HG02852 (cell line): ENCODE measurements around the gene MTIF3.

Experiments used
- ATAC-seq: cut with Tn5 transposase; IDR thresholded peaks from one replicate; pipeline ENCODE4 v1.9.1; 2021; ENCODE audit warnings: mild to moderate bottlenecking, moderate library complexity; ENCODE audit not compliant: unreplicated experiment

MTIF3 gene

GRCh38 chr13:27461940-27462584 is 11.7 kb upstream of the MTIF3 start:
- no peak for ATAC-seq

- no peak for ATAC-seq
Observed at GRCh38 chr13:27455331-27455855, 5.0 kb upstream of the MTIF3 start.

GRCh38 chr13:27450921-27451471 is 632 bp upstream of the MTIF3 start:
- ATAC-seq: no peak

- ATAC-seq: no peak
Observed at GRCh38 chr13:27449081-27449603, 1.2 kb downstream of the MTIF3 start.

DNA sequence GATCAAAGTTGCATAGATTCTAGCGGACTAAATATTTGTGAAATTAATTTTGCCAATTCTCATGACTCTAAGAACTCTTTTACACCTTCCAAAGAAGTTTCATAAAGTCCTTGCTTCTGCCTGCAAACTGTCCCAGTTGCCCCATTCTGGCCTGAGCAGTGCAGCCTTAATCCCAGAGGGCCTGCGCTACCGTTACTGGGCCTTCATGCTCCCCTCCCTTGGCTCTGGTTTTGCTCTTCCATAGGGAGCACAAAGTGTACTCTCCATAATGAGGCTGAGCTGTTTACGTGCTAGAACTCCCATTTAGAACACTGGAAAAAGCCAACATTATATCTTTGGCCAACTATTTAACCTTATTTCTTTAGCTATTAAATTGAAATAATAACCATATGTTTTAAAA is 2.1 kb downstream of the MTIF3 start:
- ATAC-seq: no peak

DNA sequence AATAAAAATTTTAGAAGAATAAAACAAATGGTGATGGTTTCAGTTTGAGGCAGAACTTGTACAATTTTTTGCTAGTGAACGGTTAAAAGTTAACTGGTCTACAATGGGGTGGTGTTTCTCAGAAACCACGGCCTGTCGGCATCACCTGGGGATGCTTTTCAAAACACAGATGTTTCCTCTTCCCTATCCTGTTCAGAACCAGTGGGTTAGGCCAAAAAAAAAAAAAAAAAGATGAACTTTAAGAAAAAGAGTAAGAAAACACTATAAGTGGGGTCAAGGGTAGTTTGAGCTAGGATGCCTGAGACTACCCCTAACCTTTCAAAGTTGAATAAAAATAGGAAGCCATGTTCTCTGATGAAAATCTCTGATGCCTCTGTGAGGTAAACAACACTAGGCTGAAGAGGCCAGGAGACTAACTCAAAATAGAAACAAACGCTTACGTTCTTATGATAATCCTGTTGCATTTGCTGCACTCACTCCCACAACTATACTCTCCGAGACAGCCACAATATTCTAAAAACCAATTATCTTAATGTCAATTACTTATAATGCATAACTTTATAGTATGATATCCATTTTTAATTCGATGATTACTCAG is 3.3 kb downstream of the MTIF3 start:
- ATAC-seq: no peak

DNA sequence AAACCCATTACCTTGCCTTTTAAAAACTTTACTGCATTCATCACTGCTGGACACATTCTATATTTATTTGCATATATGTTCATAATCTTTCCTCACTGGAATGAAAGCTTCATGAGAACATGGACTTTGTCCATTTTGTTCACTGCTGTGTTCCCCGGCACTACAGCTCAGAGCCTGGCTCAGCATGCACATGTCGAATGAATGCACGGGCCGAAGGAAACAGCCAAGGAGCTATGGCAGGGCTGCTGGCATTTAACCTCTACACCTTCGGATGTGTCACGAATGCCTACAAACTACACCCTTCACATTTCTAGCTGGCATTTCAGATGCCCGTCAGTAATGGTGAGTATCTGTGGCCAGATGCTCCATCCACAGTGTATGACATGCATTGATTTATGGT is 7.6 kb downstream of the MTIF3 start:
- ATAC-seq: no peak

- no peak for ATAC-seq
Observed at GRCh38 chr13:27442071-27442647, 8.2 kb downstream of the MTIF3 start.

DNA sequence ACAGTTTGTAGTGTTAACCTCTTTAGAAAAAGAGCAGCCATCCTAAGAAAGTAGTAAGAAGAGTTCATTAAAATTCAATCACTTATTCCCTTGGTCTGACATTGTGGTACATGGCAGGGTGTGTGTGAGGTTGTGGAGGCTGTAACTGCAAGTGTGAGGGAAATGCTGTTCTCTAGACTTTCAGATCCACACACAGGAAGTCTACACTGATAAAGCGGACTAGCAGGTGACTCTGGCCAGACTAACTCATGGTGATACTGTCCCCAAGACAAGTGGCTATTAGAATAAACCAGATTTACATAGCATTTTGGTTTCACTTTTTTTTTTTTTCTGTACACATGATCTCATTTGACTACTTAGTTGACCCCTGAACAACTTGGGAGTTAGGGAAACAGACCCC is 10.0 kb downstream of the MTIF3 start:
- ATAC-seq: no peak

DNA sequence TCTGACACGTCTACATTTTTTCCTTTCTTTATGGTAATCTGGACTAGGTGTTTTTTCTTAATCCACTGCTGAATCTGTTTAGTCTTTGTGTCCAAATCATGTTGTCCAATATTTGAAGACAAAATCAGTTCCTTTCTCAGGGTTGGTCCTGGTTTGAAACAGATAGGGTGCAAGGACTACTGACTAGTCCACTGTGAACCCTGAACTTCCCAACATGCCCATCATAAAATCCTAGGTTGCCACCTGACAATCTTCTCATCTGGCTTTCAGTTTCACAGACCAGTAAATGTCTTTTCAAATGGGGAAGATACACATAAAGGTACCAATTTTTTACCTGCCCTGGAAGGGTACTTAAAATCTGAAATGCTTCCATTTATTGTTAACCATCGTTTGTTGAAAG is 13.2 kb downstream of the MTIF3 start:
- ATAC-seq: no peak

- no peak for ATAC-seq
Observed at GRCh38 chr13:27432611-27433210, 17.7 kb downstream of the MTIF3 start.

DNA sequence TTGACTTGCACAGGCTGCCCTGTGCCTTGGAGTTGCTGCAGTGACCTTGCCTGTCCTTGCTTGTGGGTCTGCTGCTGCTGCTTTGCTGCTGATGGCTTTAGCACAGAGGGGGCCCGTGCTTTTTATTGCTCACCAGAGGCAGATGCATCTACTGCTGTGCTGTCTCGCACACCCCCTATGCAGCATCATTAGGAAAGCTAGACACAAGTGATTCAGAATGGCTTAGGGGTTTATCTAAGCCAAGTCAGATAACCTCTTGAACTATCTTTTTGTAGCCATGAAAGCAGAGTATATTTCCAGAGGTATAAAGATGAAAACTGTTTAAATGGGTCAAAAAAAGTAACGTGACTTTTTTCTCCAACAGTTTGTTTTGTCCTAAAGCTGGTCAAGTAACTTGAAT is 18.2 kb downstream of the MTIF3 start:
- ATAC-seq: no peak

DNA sequence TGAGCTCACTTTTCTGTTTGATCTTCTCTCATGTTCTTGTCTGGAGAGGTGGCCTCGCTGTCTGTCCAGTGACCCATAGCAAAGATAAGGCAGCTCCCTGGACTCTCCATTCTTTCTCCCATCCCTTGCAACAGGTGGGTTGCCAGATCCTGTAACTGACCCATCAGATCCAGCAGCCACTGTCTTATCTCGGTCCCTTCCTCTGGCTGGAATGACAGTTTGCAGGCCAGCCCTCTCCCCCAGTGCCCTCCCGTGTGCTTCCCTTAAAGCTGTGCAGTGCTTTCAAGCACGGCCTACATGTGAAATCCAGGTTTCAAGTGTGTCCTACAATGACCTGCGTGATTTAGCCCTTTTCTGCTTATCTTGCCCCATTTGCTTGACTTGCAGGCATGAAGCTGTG is 22.2 kb downstream of the MTIF3 start:
- no peak for ATAC-seq

DNA sequence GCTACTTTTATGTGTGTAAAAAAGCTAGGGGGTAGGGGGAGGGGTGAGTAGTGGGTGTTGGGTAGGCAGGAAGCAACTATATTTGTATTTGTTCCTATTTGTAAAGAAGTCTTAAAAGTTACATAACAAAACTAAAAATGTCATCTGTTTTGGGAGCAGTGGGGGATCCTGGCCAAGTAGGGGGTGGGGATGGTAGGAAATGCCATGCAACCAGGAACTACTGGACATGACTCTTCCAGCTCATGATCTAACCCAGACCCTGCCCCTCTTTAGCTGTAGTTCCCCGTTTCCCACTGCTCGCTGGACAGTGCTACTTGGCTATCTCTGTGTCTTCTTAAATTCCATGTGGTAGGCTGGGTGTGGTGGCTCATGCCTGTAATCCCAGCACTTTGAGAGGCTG is 22.7 kb downstream of the MTIF3 start:
- ATAC-seq: no peak

DNA sequence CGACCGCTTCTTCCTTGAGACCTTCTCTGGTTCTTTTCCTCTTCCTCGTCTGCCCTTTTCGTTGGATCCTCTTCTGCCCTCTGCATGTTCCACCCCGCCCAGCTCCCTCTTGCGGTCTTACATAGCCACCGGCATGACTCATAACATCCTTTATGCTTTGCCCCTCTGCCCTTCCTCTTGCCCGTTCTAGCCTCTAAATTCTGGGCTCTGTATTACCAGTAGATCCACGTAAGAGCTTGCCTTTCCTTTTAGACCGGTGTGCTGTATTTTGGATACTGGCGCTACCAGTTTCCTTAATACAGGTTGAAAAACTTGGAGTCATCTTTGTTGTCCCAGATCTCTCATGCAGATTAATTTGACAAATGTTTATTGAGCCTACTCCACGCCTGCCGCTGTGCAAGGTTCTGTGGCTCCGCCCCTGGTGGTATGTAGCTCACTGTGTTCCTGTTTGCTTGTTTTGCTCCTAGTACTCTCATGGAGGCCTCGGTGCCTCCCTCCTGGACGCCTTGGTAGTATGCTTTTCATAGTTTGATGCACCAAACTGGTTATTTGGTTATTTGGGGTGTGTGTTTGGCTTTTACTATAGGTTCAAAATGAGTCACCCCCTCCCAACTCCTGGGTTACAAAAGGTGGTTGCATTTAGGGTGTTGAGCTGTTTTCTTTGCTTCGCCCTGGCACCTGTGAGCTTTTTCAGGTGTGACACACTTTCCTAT is 24.3 kb downstream of the MTIF3 start:
- peak; percentile 46 for ATAC-seq

GRCh38 chr13:27425158-27425917 is 25.0 kb downstream of the MTIF3 start:
- peak; percentile 2 for ATAC-seq

GRCh38 chr13:27424246-27425157 is 25.9 kb downstream of the MTIF3 start, which contains the start of gene GTF3A:
TSS of gene GTF3A (plus strand) at chr13:27424619.
- peak; percentile 71 for ATAC-seq

GRCh38 chr13:27423333-27423732 is 27.0 kb downstream of the MTIF3 start:
- no peak for ATAC-seq
